Fibroblast of gingiva (primary cell): ENCODE results near the gene PSMD8.
"Not testable (repeated sequence)": the region's sequence is repeated elsewhere in the genome, so short reads cannot be mapped to it uniquely, and the experiment has no call there.

Experiments used
- DNase-seq: peaks from one replicate; pipeline ENCODE4 v3.0.0-alpha.2; 2011; ENCODE audit warnings: low read depth

The PSMD8 gene

GRCh38 chr19:38374332-38375097 is at the start of gene PSMD8:
Gene PSMD8, plus strand, starts transcription at chr19:38374571. Its CDS starts 31 bp downstream, at chr19:38374602.
- peak; percentile 98 for DNase-seq

DNA sequence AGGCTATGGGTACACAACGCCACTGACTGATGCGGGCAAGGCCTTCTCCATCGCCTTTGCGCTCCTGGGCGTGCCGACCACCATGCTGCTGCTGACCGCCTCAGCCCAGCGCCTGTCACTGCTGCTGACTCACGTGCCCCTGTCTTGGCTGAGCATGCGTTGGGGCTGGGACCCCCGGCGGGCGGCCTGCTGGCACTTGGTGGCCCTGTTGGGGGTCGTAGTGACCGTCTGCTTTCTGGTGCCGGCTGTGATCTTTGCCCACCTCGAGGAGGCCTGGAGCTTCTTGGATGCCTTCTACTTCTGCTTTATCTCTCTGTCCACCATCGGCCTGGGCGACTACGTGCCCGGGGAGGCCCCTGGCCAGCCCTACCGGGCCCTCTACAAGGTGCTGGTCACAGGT is 47.8 kb upstream of the PSMD8 start:
- no peak for DNase-seq

- DNase-seq: no peak
Measured at GRCh38 chr19:38329651-38330050, 44.7 kb upstream of the PSMD8 start.

- DNase-seq: no peak
Measured at GRCh38 chr19:38331728-38332127, 42.6 kb upstream of the PSMD8 start.

- DNase-seq: no peak
Measured at GRCh38 chr19:38333245-38333644, 41.1 kb upstream of the PSMD8 start.

- peak; percentile 93 for DNase-seq
Measured at GRCh38 chr19:38335949-38336637, 38.3 kb upstream of the PSMD8 start.

- peak; percentile 82 for DNase-seq
Measured at GRCh38 chr19:38336638-38337359, 37.6 kb upstream of the PSMD8 start.

GRCh38 chr19:38337360-38337653 is 37.1 kb upstream of the PSMD8 start:
- DNase-seq: no peak

DNA sequence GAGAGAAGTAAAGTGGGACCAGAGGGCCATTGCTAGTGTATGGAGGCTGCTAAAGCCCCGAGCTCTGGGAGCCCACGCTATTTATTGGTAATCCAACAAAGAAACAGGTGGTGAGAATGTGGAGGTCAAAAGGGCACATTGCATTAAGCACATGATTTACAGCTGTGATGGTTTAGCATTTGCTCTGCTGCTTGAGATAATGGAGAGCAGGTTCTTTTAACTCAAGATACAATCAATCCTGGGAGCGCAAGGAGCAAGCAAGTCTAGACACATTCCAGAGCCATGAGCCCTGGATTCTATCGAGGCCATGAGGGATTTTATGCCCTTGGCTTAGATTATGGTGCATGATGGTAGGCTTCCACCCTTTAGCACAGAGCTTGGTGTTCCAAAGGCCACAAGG is 35.4 kb upstream of the PSMD8 start:
- not testable (repeated sequence) for DNase-seq

- DNase-seq: no peak
Measured at GRCh38 chr19:38340927-38341326, 33.4 kb upstream of the PSMD8 start.

GRCh38 chr19:38346837-38347236 is 27.5 kb upstream of the PSMD8 start:
- DNase-seq: no peak

DNA sequence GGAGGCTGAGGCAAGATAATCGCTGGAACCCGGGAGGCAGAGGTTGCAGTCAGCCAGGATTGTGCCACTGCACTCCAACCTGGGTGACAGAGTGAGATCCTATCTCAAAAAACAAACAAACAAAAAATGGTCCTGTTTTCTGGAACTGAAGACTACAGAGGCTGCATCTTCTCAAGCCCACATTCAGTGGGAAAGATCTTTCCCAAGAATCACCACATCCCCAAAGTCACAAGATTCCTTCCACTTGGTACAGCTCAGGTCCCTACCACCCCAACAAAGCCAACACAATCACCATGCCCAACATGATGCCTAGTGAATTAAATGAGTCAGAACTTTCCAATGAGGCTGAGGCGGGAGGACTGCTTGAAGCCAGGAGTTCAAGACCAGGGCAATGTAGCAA is 23.5 kb upstream of the PSMD8 start:
- no peak for DNase-seq

GRCh38 chr19:38351865-38352395 is 22.4 kb upstream of the PSMD8 start:
- DNase-seq: no peak

GRCh38 chr19:38352611-38353010 is 21.8 kb upstream of the PSMD8 start:
- no peak for DNase-seq

DNA sequence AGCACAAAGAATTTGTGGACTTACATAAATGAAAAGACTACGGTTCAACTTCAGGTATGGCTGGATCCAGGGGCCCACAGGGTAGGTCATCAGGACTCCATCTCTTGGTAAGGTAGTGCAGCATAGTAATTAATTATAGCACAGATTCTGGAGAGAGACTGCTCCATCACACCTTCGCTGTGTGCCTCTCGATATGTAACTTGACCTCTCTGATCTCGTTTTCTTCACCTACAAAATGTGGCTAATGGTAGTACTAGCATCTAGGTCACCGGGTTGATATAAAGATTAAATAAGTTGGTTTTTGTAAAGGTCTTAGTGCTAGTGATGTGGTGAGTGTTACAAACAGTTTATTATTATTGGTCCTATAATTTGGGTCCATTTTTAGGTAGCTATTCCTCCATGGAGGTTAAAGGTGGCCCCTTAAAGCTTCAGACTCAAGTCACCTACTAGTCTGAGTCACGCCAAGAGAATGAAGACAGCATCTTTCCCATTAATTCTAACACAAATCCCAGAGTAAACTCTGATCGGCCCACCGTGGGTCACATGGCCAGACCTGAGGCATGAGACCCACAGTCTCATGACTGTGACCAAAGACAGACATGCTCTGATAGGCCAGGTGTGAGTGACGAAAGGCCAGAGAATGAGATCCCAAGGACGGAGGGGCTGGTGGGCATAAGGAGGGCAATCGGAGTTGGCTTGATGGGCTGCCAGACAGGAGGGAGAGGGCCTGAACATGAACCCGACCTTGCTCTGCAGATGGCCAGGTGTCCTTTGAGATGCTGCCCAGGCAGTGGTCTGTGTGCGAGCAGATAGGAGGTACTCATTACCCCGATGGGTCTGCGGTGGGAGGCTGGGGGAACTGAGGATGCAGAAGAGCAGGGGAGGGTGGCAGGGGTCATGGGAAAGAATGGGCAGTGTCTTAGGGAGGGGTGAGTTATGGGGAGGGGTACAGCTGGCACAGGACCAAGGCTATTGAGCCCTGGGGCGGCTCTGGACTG is 18.3 kb upstream of the PSMD8 start:
- DNase-seq: no peak

DNA sequence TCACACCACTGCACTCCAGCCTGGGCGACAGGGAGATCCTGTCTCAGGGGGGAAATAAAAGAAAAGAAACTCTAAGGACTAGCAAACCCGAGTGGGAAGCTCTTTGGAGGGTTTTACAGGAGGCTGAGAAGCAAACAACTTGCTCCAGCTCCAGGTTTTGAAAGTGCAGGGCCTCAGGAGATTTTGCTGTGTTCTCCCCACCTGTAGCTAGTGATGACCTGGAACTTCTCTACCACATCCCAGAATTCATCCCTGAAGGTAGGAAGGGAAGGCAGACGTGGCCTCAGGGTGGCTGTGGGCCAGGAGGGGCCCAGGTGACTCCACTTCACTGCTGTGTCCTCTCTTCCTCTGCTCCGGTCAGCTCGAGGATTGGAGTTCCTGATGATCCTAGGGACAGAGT is 16.3 kb upstream of the PSMD8 start:
- DNase-seq: no peak

GRCh38 chr19:38359242-38360021 is 14.9 kb upstream of the PSMD8 start:
- no peak for DNase-seq

DNA sequence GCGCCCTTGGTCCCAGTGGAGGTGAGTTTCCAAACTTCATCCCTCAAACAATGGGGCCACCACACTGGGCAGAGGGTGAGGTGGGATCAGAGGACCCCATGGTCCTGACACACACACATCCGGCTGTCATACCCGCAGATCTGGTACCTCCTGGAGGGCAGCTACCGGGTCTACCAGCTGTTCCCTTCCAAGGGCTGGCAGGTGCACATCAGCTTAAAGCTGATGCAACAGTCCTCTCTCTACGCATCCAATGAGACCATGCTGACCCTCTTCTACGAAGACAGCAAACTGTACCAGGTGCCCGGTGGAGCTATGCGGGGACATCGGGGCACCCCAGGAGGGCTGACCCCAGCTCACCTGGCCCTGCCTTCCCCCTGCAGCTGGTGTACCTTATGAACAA is 14.0 kb upstream of the PSMD8 start:
- DNase-seq: no peak

GRCh38 chr19:38360839-38361631 is 13.3 kb upstream of the PSMD8 start:
- no peak for DNase-seq

- DNase-seq: peak; percentile 49
Measured at GRCh38 chr19:38361633-38362075, 12.7 kb upstream of the PSMD8 start.
